GM12892 (cell line): ENCODE results near the gene POLN.

Experiments
- POLR2A ChIP-seq: IDR thresholded peaks from 2 replicates; pipeline ENCODE4 v1.6.1; 2011; ENCODE audit warnings: low read depth, low read length, control low read depth
- POLR2AphosphoS5 ChIP-seq: IDR thresholded peaks from 2 replicates; pipeline ENCODE4 v1.6.1; 2011; ENCODE audit warnings: low read depth, low read length, control low read depth

DNA sequence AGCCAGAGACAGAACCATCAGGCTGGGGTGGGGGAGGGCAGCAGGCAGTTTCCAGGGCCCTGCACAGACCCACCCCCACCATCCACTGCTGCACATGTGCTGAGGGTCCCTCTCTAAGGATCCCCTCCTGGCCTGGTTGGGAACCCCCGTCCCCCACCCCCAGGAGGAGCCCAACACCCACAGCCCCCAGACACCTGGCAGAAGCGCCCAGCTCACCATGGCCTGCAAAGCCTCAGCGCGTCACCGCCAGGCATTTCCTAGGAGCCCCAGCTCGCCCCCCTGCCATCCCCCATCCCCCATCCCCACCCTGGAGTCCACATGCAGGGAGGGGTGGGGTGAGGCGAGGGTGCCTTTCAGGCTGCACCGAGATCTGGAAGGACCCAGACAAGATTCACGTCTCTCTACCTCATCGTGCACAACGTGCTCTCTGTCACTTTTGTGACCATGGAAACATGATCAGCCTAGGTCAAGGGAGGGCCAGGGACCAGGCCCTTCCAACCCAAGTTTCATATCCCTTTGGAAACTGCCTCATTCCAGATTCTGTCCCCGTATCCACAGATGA lies 10.7 kb upstream of the POLN start:
- no peak for TF ChIP-seq POLR2A
- no peak for TF ChIP-seq POLR2AphosphoS5
